HG03108 (cell line): ENCODE results near the gene GALP.
"Not testable (repeated sequence)": the region's sequence is repeated elsewhere in the genome, so short reads cannot be mapped to it uniquely, and the experiment has no call there.

Source experiments
- ATAC-seq: cut with Tn5 transposase; IDR thresholded peaks from one replicate; pipeline ENCODE4 v1.9.1; 2021; ENCODE audit warnings: moderate library complexity; ENCODE audit not compliant: unreplicated experiment

The GALP gene

GRCh38 chr19:56177564-56178243, 1.9 kb downstream of the GALP start:
- ATAC-seq, result no peak

GRCh38 chr19:56189785-56190184, 14.0 kb downstream of the GALP start:
- ATAC-seq, result no peak

- no peak for ATAC-seq
Observed at GRCh38 chr19:56191115-56191514, 15.3 kb downstream of the GALP start.

- ATAC-seq, result no peak
Observed at GRCh38 chr19:56191711-56192110, 15.9 kb downstream of the GALP start.

GRCh38 chr19:56193981-56194640, 18.3 kb downstream of the GALP start:
- ATAC-seq, result no peak

- ATAC-seq, result not testable (repeated sequence)
Observed at GRCh38 chr19:56197646-56198045, 21.8 kb downstream of the GALP start, which contains the start of gene ZSCAN5B. Gene ZSCAN5B (minus strand): TSS chr19:56197783. CDS start chr19:56193052, 4,731 bp downstream.

GRCh38 chr19:56199687-56200086, 23.9 kb downstream of the GALP start:
- ATAC-seq, result no peak

GRCh38 chr19:56201973-56202372, 26.2 kb downstream of the GALP start, which contains the start of gene ZSCAN5C:
Gene ZSCAN5C (plus strand): TSS chr19:56202273. CDS start chr19:56205914, 3,641 bp downstream.
- ATAC-seq, result no peak

- ATAC-seq, result not testable (repeated sequence)
Observed at GRCh38 chr19:56207581-56207980, 31.8 kb downstream of the GALP start.

GRCh38 chr19:56209091-56209490, 33.3 kb downstream of the GALP start:
- no peak for ATAC-seq

GRCh38 chr19:56210036-56210435, 34.2 kb downstream of the GALP start:
- not testable (repeated sequence) for ATAC-seq

- ATAC-seq, result no peak
Observed at GRCh38 chr19:56211718-56212117, 35.9 kb downstream of the GALP start.

- ATAC-seq, result no peak
Observed at GRCh38 chr19:56217039-56217949, 41.5 kb downstream of the GALP start.

GRCh38 chr19:56218961-56219360, 43.2 kb downstream of the GALP start:
- no peak for ATAC-seq

- not testable (repeated sequence) for ATAC-seq
Observed at GRCh38 chr19:56221442-56221841, 45.6 kb downstream of the GALP start.

- ATAC-seq, result no peak
Observed at GRCh38 chr19:56221851-56222250, 46.0 kb downstream of the GALP start.

- no peak for ATAC-seq
Observed at GRCh38 chr19:56222901-56223300, 47.1 kb downstream of the GALP start.

GRCh38 chr19:56223481-56223880, 47.7 kb downstream of the GALP start:
- no peak for ATAC-seq
